HG03097 (cell line): ENCODE measurements around the gene TMEM213.

Source experiments
- ATAC-seq: cut with Tn5 transposase; IDR thresholded peaks from one replicate; pipeline ENCODE4 v1.9.1; 2021; ENCODE audit not compliant: unreplicated experiment, low FRiP score

The TMEM213 gene

DNA sequence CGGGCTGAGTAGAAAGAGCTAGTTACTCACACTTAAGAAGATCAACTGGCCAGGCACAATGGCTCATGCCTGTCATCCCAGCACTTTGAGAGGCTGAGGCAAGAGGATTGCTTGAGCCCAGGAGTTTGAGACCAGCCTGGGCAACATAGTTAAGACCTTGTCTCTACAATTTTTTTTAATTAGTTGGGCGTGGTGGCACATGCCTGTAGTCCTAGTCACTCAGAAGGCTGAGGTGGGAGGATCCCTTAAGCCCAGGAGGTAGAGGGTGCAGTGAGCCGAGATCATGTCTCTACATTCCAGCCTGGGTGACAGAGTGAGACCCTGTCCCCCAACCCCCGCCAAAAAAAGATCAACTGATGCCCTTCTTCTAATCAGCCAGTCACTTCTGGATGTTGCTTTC is 74.8 kb downstream of the TMEM213 start:
- no peak for ATAC-seq

DNA sequence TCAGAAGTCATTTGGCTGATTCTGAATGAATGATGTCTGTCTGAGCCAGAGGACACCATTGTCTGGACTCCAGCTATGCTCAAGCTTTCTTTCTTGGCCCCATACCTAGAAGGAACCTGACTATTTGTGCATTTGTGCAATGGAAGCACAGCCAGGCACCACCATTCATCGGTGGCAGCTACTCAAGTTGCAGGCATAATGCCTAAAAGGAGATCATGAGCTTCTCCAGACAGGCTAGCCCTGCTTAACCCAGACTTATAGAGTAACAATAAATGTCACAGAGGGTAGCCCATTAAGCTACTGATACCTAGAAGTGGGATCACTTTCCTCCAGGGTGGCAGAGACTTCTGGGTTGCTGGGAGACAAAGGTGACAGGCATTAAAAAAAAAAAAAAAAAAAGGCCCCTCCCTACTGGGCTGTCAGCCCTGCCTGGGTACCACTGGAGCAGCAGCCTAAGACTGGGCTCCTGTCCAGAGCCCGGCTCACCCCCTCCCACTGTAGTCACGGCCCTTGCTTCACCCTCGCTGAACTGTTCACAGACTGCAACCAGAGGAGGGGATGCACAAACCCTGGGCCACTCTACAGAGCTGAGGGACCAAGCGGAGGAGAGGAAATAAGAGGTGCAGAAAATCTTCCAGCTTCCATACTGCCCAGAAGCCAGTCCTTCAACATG is 75.6 kb downstream of the TMEM213 start:
- ATAC-seq: no peak

DNA sequence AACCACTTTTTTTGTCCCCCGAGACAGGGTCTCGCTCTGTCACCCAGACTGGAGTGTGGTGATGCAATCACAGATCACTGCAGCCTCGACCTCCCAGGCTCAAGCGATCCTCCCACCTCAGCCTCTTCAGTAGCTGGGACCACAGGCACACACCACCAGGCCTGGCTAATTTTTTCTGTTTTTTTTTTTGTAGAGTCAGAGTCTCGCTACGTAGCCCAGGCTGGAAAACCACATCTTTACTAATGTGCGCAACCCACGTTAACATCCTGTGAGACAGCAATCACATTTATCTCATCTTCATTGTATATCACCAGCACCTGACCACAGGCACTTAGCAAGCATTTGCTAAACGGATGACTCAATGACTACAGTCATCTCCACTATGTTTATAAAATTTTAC is 78.0 kb downstream of the TMEM213 start:
- no peak for ATAC-seq

DNA sequence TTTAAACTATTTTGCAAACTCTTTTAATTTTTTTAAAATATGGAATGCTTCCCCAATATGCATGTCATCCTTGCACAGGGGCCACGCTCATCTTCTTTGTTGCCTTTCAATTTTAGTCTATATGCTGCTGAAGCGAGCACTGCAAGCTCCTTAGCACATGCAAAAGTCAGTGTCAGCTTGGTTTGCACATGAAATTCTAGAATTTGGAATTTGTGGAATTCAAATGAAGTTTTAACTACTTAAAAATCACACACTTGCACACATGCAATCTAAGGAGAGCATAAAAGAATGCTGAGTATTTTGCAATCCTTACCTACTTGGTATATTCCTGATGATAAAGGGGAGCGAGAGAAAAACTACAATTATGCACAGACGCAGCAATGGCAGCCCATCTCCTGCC is 78.5 kb downstream of the TMEM213 start:
- ATAC-seq: no peak

DNA sequence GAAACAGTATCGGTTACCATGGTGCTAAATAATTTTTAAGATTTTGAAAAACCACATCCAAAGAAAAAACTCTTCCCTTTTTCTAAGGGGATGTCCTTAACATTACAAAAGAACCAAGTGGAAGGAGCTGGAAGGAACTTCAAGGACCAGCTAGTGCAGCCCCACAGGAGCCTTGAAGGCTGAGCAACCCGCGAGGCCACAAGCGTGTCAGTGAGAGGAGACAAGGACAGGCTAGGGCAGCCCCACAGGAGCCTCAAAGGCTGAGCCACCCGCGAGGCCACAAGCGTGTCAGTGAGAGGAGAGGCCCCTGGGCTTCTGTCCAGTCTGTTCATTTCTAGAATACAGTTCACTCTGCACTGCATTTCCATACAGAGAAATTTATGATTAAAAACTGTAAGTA is 80.3 kb downstream of the TMEM213 start:
- no peak for ATAC-seq

DNA sequence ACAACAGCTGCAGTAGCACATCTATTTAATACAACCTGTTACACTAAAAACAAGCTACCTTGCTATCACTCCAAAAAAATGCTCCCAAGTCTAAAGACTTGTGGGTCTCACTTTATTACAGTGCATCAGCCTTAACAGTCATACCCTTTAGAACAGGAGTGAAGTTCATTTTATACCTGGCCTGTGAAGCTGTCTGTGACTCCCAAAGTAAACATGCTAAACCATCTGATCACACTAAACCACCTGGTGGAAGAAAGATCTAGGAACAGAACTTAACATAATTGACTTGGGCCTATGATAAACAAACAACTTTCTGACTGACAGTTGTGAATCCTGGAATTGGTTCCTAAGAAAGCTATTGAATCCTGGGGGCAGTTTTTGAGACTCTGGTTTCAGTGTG is 81.1 kb downstream of the TMEM213 start:
- ATAC-seq: no peak

DNA sequence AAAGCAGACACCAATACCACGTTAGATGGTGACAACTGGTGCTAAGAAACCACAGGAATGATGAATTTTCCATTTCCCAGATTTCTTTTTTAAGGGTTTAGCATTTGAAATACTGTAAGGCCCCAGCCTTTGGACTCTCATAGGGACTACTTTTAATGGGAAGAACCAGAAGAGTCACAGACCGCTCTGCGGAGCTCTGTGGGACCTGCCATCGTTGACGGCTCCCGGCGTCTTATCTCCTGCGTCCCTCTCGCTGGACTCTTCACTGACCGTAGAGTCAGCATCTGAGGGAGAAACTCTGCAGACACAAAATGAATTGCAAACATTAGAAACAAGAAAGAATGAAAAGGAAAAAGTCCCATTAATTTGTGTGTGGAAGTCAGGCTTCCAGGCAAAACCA is 81.6 kb downstream of the TMEM213 start:
- no peak for ATAC-seq

DNA sequence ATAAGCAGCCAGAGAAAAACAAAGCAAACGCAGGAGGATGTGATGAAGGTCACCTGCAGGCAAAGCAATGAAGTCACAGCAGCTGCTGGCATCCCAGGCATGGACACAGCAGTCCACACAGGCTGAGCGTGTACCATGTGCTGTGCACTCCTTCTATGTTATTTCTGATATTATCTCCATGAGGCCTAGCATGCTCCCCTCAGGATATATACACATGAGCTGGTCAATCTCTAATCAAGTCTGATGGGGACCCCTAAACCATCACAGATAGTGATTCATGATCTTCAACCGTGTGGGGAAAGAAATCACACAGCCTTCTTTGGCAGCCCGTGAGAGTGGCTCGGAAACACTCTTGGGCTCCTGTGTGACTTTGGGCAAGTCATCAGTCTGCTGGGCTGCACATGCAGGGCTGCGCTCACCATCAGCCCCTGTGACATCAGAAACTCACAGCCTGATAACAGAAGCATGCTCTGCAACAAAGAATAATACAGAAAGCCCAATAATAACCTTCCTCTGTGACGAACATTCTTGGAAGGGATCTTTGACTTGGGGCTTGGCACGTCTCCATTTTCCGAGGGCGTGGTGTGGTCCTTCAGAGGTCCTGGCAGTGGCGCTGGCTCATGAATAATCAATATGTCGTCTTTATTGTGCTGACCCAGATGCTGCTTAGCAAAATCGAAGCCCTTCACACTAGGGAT is 83.2 kb downstream of the TMEM213 start:
- ATAC-seq: no peak

DNA sequence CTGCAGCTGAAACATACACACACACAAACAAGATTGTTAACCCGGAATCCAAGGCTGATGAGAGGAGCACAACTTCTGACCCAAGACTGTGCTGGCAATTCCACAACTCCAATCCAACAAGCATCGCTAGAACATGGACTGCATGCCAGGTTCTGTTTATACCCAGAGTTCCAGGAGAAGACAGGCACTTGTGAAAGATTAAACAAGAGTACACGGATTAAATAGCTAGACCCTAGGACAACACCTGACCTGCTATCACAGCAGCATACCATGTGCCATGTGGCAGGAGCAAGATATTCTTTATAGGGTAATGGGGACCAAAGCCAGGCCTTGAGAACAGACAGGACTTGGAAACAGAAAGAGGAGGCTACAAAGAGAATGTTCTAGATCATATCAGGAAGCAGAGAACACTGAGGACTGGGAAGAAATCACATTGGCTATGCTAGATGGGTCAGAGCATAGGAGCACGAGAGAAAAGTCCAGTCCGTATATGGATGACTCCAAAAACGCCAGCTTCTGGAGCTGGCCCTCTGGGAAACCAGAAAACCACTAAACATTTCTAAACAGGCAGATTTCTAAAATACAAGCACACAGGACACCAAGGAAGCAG is 83.9 kb downstream of the TMEM213 start:
- ATAC-seq: no peak

DNA sequence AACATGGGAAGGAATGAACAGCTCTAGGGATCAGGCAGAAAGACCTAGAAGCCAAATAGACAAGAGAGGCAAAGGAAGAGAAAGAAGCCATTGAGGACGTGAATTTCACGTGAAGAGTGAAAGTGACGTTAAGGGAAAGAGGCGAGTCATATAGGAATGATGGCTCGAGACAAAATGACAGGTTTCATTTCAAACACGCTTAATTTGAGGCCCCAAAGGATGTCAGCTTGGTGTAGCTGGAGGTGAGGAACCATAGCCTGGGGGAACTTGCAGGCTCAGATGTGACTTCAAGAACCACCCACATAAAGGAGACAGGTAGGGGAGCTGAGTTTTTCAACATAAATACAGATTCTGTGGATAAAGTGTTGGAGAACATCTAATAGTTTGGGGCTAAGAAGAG is 84.5 kb downstream of the TMEM213 start:
- no peak for ATAC-seq

DNA sequence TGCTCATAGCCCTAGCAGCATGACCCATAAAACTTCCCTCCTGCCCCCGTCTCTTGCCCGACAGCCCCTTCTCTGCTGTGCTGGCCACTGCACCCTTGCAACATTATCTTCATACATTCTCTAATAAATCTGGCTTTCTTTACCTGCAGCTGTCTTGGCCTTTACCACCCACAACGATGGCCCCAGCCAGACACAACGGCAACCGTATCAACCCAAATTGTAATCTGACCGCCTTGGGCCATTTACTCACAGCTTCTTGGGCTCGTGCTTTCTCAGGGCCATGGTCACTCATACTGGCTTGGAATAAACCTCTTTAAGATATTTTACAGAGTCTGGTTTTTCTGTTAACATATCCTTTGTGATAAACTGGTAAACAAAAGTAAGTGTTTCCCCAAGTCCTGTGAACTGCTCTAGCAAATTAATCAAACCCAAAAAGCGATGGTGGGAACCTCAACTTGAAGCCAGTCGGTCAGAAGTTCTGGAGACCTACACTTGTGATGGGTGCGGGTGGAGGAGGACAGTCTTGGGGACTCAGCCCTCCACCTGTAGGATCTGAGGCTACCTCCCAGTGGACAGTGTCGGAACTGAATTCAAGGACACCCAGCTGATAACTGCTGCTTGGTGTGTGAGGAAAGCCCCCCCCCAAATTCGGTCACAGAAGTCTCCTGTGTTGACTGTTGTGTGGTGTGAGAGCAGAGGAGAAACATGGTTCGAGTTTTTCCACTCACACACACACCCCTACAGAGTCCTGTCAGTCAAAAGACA is 87.8 kb downstream of the TMEM213 start:
- ATAC-seq: no peak

DNA sequence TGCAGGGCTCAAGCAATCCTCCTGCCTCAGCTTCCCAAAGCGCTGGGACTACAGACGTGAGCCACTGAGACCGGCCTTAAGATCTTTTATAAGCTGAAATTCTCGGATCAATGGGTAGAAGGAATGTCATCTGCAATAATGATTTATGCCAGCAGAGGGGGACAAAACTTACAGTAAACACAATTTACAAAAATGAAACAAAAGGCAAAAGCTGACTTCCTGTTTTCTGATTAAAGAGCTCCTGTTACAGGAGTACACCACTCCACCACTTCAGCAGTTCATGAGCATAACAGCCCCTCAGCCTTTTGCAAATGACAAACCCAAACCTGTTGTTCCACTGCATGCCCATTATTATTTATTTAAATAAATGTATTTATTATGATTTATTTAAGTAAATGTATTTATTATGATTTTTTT is 88.7 kb downstream of the TMEM213 start:
- peak; percentile 66 for ATAC-seq

DNA sequence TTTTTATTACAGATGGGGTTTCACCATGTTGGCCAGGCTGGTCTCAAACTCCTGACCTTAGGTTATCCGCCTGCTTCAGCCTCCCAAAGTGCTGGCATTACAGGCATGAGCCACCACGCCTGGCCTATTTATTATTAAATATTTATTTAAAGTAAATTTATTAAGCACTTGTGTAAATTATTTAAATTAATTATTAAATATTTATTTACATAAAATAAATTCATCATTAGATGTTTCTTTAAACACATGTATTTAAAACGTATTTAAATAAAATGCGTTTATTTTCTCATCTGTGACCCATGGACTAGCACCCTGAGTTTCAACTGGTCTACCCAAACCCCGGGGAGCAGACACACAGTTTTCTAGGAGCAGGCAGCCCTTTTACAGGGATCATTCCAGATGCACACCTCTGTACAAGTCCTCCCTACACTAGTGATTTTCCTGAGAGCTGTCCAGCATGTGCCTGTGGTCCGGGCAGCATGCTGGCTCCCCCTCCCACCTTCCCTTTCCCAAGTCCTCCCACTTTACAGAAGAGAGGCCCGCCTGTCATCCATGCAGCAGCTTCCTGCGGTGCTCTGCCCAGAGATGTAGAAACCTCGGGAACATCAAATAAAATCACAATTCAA is 89.4 kb downstream of the TMEM213 start:
- no peak for ATAC-seq
